Stimulated activated naive CD8-positive, alpha-beta T cell treated with anti-CD3 and anti-CD28 coated beads, Interleukin-15, Interleukin-2, amounts not matched to agents 100 U/mL and 50 U/mL, for 24 hours (primary cell): ENCODE results near the gene ZFP90.
"Not testable (repeated sequence)": the region's sequence is repeated elsewhere in the genome, so short reads cannot be mapped to it uniquely, and the experiment has no call there.

ENCODE experiments used
- ATAC-seq: fragments of 150-1000 bp; cut with Tn5 transposase; one replicate; pipeline ENCODE4 v1.10.0; 2021
- DNase-seq: peaks from one replicate; pipeline ENCODE4 v3.0.0; 2021

ZFP90 gene

GRCh38 chr16:68519225-68519745 lies 19.8 kb upstream of the ZFP90 start:
- ATAC-seq (no peak), DNase-seq (no peak)

GRCh38 chr16:68520649-68521086 lies 18.4 kb upstream of the ZFP90 start:
- ATAC-seq (peak; percentile 95), DNase-seq (peak; percentile 86)

- no peak for ATAC-seq
Observed at GRCh38 chr16:68524069-68524820, 14.8 kb upstream of the ZFP90 start.

GRCh38 chr16:68526143-68526781 lies 12.8 kb upstream of the ZFP90 start:
- ATAC-seq = no peak
- no peak for DNase-seq

More at GRCh38 chr16:68524069-68524820, 14.8 kb upstream of the ZFP90 start:
- DNase-seq = no peak

GRCh38 chr16:68526782-68527145 lies 12.3 kb upstream of the ZFP90 start:
- no peak for ATAC-seq
- DNase-seq = no peak

- ATAC-seq (peak; percentile 3), DNase-seq (no peak)
Observed at GRCh38 chr16:68528233-68528632, 10.9 kb upstream of the ZFP90 start.

GRCh38 chr16:68528686-68529379 lies 10.3 kb upstream of the ZFP90 start:
- DNase-seq = peak; percentile 88
- peak; percentile 80 for ATAC-seq

- DNase-seq (no peak), ATAC-seq (peak; percentile 42)
Observed at GRCh38 chr16:68529608-68529930, 9.5 kb upstream of the ZFP90 start.

GRCh38 chr16:68529931-68530701 lies 9.0 kb upstream of the ZFP90 start:
- DNase-seq (peak; percentile 86), ATAC-seq (peak; percentile 89)

GRCh38 chr16:68533937-68534336 lies 5.2 kb upstream of the ZFP90 start:
- ATAC-seq (no peak), DNase-seq (no peak)

GRCh38 chr16:68535331-68535730 lies 3.8 kb upstream of the ZFP90 start:
- DNase-seq (no peak), ATAC-seq (no peak)

GRCh38 chr16:68539711-68540239 lies 684 bp downstream of the ZFP90 start:
- peak; percentile 20 for DNase-seq
- no peak for ATAC-seq

- no peak for ATAC-seq
- no peak for DNase-seq
Observed at GRCh38 chr16:68548947-68549346, 9.9 kb downstream of the ZFP90 start.

- ATAC-seq = no peak
- DNase-seq = no peak
Observed at GRCh38 chr16:68553186-68553585, 14.1 kb downstream of the ZFP90 start.

GRCh38 chr16:68560341-68560740 lies 21.2 kb downstream of the ZFP90 start:
- not testable (repeated sequence) for ATAC-seq, DNase-seq

GRCh38 chr16:68563631-68564381 lies 24.7 kb downstream of the ZFP90 start:
- DNase-seq (no peak), ATAC-seq (no peak)

- no peak for ATAC-seq
- DNase-seq = no peak
Observed at GRCh38 chr16:68564382-68564985, 25.4 kb downstream of the ZFP90 start.

- DNase-seq (no peak), ATAC-seq (no peak)
Observed at GRCh38 chr16:68574479-68574878, 35.4 kb downstream of the ZFP90 start.

- DNase-seq (no peak), ATAC-seq (no peak)
Observed at GRCh38 chr16:68575082-68575481, 36.0 kb downstream of the ZFP90 start.

GRCh38 chr16:68577352-68577853 lies 38.3 kb downstream of the ZFP90 start:
- no peak for ATAC-seq
- DNase-seq = no peak
